RWPE2 (cell line): ENCODE measurements around the gene TMEM43.
A peak's percentile ranks its signal among the peaks of the same experiment; 100 is the strongest.

ENCODE experiments used
- ATAC-seq: fragments of 200-7000 bp; cut with Tn5 transposase; 3 replicates; pipeline ENCODE4 v1.9.1; 2021; ENCODE audit warnings: low read depth
- DNase-seq: peaks from one replicate; pipeline ENCODE4 v3.0.0-alpha.2; 2020; ENCODE audit warnings: low spot score
- H3K27ac ChIP-seq: fragments of 450-650 bp; 2 replicates; pipeline ENCODE4 v1.5.1; 2017; ENCODE audit warnings: mild to moderate bottlenecking; ENCODE audit not compliant: poor library complexity, severe bottlenecking
- H3K27me3 ChIP-seq: fragments of 250-450 bp; sonication (Bioruptor Pico); 2 replicates; pipeline ENCODE4 v1.5.1; 2021; ENCODE audit warnings: mild to moderate bottlenecking, moderate library complexity; ENCODE audit not compliant: insufficient read depth, poor library complexity, severe bottlenecking
- H3K36me3 ChIP-seq: fragments of 250-450 bp; sonication (Bioruptor Pico); 2 replicates; pipeline ENCODE4 v1.5.1; 2020; ENCODE audit warnings: low read depth, mild to moderate bottlenecking, moderate library complexity
- H3K4me1 ChIP-seq: fragments of 250-450 bp; sonication (Bioruptor Pico); 2 replicates; pipeline ENCODE4 v1.5.1; 2021; ENCODE audit warnings: mild to moderate bottlenecking, moderate library complexity; ENCODE audit not compliant: insufficient read depth, poor library complexity, severe bottlenecking
- H3K4me3 ChIP-seq: fragments of 250-450 bp; sonication (Bioruptor Pico); 2 replicates; pipeline ENCODE4 v1.5.1; 2021; ENCODE audit warnings: mild to moderate bottlenecking, moderate library complexity; ENCODE audit not compliant: severe bottlenecking
- H3K9me3 ChIP-seq: fragments of 250-450 bp; sonication (Bioruptor Pico); 2 replicates; pipeline ENCODE4 v1.5.1; 2021; ENCODE audit warnings: mild to moderate bottlenecking, moderate library complexity; ENCODE audit not compliant: severe bottlenecking
- TF ChIP-seq, protein P1 (sequence below): fragments of 450-650 bp; IDR thresholded peaks from one replicate; pipeline ENCODE4 v1.5.1; 2017; ENCODE audit warnings: mild to moderate bottlenecking, moderate library complexity; ENCODE audit not compliant: poor library complexity, severe bottlenecking

TMEM43 gene

DNA sequence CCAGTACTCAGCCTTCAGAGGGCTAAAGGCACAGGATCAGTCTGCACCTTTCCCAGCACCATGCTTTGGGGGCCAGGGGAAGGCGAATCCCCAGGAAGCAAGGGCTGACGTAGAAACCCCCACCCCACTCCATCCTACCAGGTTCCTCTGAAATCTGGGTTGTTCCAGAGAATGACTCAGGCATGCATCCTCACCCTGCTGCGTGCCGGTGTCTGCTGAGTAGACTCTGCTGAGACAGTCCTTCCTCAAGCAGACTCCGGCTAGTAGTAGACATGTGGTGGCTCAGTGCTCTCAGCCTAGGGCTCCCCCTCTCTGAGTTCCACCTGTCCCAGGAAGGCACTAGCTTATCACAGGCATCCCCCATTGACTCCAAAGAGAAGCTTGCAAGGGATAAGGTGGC is 9.0 kb downstream of the TMEM43 start:
- Histone ChIP-seq H3K4me3 (no peak overlapping the region), H3K27ac (no peak overlapping the region), H3K4me1 (peaks cover 15% of the 10 kb centered on the region), H3K9me3 (no peaks in the 10 kb centered on the region), H3K27me3 (no peaks in the 10 kb centered on the region), H3K36me3 (peaks cover 89% of the 10 kb centered on the region)
- ATAC-seq (no peak), DNase-seq (no peak)
- TF ChIP-seq, protein P1, sequence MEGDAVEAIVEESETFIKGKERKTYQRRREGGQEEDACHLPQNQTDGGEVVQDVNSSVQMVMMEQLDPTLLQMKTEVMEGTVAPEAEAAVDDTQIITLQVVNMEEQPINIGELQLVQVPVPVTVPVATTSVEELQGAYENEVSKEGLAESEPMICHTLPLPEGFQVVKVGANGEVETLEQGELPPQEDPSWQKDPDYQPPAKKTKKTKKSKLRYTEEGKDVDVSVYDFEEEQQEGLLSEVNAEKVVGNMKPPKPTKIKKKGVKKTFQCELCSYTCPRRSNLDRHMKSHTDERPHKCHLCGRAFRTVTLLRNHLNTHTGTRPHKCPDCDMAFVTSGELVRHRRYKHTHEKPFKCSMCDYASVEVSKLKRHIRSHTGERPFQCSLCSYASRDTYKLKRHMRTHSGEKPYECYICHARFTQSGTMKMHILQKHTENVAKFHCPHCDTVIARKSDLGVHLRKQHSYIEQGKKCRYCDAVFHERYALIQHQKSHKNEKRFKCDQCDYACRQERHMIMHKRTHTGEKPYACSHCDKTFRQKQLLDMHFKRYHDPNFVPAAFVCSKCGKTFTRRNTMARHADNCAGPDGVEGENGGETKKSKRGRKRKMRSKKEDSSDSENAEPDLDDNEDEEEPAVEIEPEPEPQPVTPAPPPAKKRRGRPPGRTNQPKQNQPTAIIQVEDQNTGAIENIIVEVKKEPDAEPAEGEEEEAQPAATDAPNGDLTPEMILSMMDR: no peak

DNA sequence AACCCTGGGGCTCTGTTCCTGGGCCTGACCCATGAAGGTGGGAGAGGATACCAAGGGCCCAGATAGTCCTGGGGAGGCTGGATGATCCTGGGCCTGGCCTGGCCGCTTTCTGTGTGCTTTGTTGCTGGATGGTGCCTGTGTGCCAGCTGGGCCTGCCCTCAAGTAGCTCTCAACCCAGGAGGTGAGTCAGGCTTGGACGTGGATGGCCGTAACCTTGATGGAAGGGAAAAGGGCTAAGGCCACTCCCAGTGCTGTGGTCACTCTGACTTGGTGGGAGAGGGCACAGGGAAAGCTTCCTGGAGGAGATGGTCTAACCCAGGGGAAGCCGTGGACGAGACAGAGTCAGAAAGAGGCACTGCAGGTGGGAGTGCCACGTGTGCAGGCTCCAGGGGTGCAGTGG is 9.4 kb downstream of the TMEM43 start:
- Histone ChIP-seq H3K36me3 (peaks cover 89% of the 10 kb centered on the region), H3K4me3 (no peak overlapping the region), H3K9me3 (no peaks in the 10 kb centered on the region)

DNA sequence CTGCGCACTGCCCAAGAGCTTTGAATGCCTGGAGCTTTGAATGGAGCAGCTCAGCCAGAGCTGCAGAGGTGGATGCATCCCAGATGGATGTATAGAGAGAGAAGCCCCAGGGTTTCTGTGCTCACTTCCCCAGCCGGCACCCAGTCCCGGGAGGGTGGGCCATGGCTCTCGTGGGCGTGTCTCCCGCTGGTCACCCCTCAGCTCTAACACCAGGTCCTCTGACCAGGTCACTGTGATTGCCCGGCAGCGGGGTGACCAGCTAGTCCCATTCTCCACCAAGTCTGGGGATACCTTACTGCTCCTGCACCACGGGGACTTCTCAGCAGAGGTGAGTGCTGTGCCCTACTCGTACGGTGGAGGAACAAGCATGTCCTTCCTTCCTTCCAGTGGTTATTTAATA is 10.7 kb downstream of the TMEM43 start:
- H3K4me1 ChIP-seq: peaks cover 15% of the 10 kb centered on the region
- no peak for DNase-seq
- H3K9me3 ChIP-seq: no peaks in the 10 kb centered on the region
- TF ChIP-seq, protein P1: no peak
- H3K27me3 ChIP-seq: no peaks in the 10 kb centered on the region
- H3K27ac ChIP-seq: no peak overlapping the region
- no peak overlapping the region for H3K4me3 ChIP-seq
- ATAC-seq: no peak
- peaks cover 80% of the 10 kb centered on the region for H3K36me3 ChIP-seq

More for the DNA sequence above, 9.4 kb downstream of the TMEM43 start:
- Histone ChIP-seq H3K27ac (no peak overlapping the region), H3K27me3 (no peaks in the 10 kb centered on the region), H3K4me1 (peaks cover 15% of the 10 kb centered on the region)
- DNase-seq: no peak
- ATAC-seq: no peak
- TF ChIP-seq, protein P1: no peak

DNA sequence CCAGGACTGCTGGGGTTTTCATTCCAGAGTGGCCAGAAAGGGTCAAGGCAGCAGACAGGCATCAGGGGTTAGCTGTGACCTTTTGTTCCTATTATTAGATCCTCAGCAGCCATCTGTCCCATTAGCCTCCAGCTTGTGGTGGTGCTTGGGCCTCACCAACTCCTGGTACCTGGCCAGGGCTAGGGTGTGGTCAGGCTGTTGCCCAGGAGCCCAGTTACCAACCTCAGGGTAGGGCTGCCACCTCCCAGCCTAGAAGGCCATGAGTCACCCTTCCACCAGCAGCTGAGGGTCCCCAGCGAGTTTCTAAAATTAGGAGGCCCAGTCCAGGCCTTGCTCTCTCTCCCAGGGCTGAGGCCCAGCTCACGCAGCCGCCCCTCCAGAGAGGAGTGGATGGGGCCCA is 12.2 kb downstream of the TMEM43 start:
- H3K27me3 ChIP-seq: no peaks in the 10 kb centered on the region
- H3K9me3 ChIP-seq: no peaks in the 10 kb centered on the region
- no peak overlapping the region for H3K4me3 ChIP-seq
- H3K36me3 ChIP-seq: peaks cover 68% of the 10 kb centered on the region
- H3K27ac ChIP-seq: peak overlapping the region; percentile 38
- peaks cover 15% of the 10 kb centered on the region for H3K4me1 ChIP-seq
- DNase-seq (no peak), ATAC-seq (peak; percentile 66)
- TF ChIP-seq, protein P1: no peak

DNA sequence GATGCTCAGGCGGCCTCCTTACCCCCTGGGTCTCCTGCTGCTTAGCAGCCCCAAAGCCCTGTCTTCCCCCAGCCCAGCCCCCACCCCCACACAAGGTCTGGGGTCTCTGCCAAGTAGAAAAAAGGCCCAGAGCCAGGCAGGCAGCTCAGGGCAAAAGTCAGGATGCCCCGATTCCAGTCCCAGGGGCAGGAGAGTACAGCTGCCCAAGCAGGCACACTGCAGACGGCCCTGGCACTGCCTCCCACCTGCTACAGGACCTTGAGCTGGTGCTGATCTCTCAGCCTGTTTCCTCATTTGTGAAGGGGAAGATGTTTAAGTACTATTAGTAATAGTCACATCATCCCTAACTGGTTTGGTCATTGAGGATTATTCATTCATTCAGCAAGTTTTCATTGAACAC is 12.6 kb downstream of the TMEM43 start:
- DNase-seq (no peak), ATAC-seq (peak; percentile 14; the same call in 1 of the 3 replicates)
- no peaks in the 10 kb centered on the region for H3K9me3 ChIP-seq
- peak overlapping the region; percentile 38 for H3K27ac ChIP-seq
- no peak overlapping the region for H3K4me3 ChIP-seq
- peaks cover 68% of the 10 kb centered on the region for H3K36me3 ChIP-seq
- peaks cover 17% of the 10 kb centered on the region for H3K4me1 ChIP-seq
- TF ChIP-seq, protein P1: no peak
- H3K27me3 ChIP-seq: no peaks in the 10 kb centered on the region
